H1 (cell line): Measurements from ENCODE around the gene ZFPL1. TPM values are rescaled to one million over a fixed set of nuclear protein-coding genes. Genes with fewer than 3 reads are reported as not detected.
A peak's percentile ranks its signal among the peaks of the same experiment; 100 is the strongest.

ENCODE experiments used
- ATF2 ChIP-seq: IDR thresholded peaks from 2 replicates; pipeline ENCODE4 v1.6.1; 2012; ENCODE audit warnings: low read length, inconsistent platforms
- ATF3 ChIP-seq: IDR thresholded peaks from 2 replicates; pipeline ENCODE4 v1.6.1; 2011; ENCODE audit warnings: low read depth, mild to moderate bottlenecking, low read length; ENCODE audit not compliant: insufficient read depth
- BCL11A ChIP-seq, 2 experiments: IDR thresholded peaks; one replicate each; pipeline ENCODE4 v1.6.1; 2011; ENCODE audit warnings: low read depth in 2 of 2, low read length in 2 of 2, mild to moderate bottlenecking in 2 of 2
- CEBPB ChIP-seq: IDR thresholded peaks from 2 replicates; pipeline ENCODE4 v1.6.1; 2012; ENCODE audit warnings: low read depth, low read length
- CHD1 ChIP-seq: IDR thresholded peaks from 2 replicates; pipeline ENCODE4 v1.6.1; 2012; ENCODE audit warnings: low read depth, low read length, improper control_type of control experiment
- CHD2 ChIP-seq: IDR thresholded peaks from 2 replicates; pipeline ENCODE4 v1.6.1; 2012; ENCODE audit warnings: low read length, improper control_type of control experiment
- EGR1 ChIP-seq: IDR thresholded peaks from 2 replicates; pipeline ENCODE4 v1.6.1; 2011; ENCODE audit warnings: low read depth, low read length, borderline replicate concordance
- EZH2 ChIP-seq: fragments of 200-600 bp; sonication (generic); IDR thresholded peaks from 2 replicates; pipeline ENCODE4 v1.7.1; 2012; ENCODE audit warnings: low read depth, mild to moderate bottlenecking, moderate library complexity, low read length, inconsistent platforms; ENCODE audit not compliant: severe bottlenecking
- HDAC2 ChIP-seq, 2 experiments: fragments of 300-600 bp in 1 of 2; sonication (generic) in 1 of 2; IDR thresholded peaks; 2 replicates each; pipeline ENCODE4 v1.6.1; 2011 to 2012; ENCODE audit warnings: low read depth in 2 of 2, low read length in 2 of 2, mild to moderate bottlenecking in 2 of 2, moderate library complexity in 2 of 2, borderline replicate concordance in 1 of 2, inconsistent platforms in 1 of 2
- HDAC6 ChIP-seq: IDR thresholded peaks from one replicate; pipeline ENCODE4 v1.7.1; 2012; ENCODE audit warnings: low read depth, mild to moderate bottlenecking, inconsistent platforms, low read length, moderate library complexity
- MAFK ChIP-seq: IDR thresholded peaks from 2 replicates; pipeline ENCODE4 v1.6.1; 2012; ENCODE audit warnings: low read depth, mild to moderate bottlenecking, improper control_type of control experiment, low read length
- POLR2A ChIP-seq, 2 experiments: IDR thresholded peaks; 1 replicate in 1 of 2; 2 replicates in 1 of 2; pipeline ENCODE4 v1.6.1; 2011; ENCODE audit warnings: low read depth in 2 of 2, low read length in 2 of 2, mild to moderate bottlenecking in 2 of 2; ENCODE audit errors: control extremely low read depth in 1 of 2
- RFX5 ChIP-seq: IDR thresholded peaks from 2 replicates; pipeline ENCODE4 v1.6.1; 2011; ENCODE audit warnings: low read depth, low read length, improper control_type of control experiment, borderline replicate concordance
- SIN3A ChIP-seq, 2 experiments: IDR thresholded peaks in 1 of 2; conservative IDR thresholded peaks in 1 of 2; 2 replicates each; pipeline ENCODE4 v1.6.1; 2011 to 2012; ENCODE audit warnings: low read length in 2 of 2, improper control_type of control experiment in 1 of 2, low read depth in 1 of 2, mild to moderate bottlenecking in 1 of 2
- SP1 ChIP-seq: IDR thresholded peaks from 2 replicates; pipeline ENCODE4 v1.6.1; 2011; ENCODE audit warnings: low read depth, low read length
- SP4 ChIP-seq: IDR thresholded peaks from 2 replicates; pipeline ENCODE4 v1.6.1; 2012; ENCODE audit warnings: low read length, inconsistent platforms
- polyA plus RNA-seq, 7 experiments: library from polyadenylated mRNA; depleted of rRNA in 3 of 7; stranded (reverse) in 5 of 7; unstranded in 2 of 7; fragments of >200 nt in 5 of 7; fragments of 200-250 nt in 2 of 7; gene quantifications; 1 replicate in 5 of 7; 2 replicates in 1 of 7; 4 replicates in 1 of 7; pipeline versions ENCODE4 v1.2.1 to v1.2.3, GENCODE V29; 2011 to 2013; ENCODE audit warnings: missing spikeins in 2 of 7, mixed read lengths in 2 of 7
- total RNA-seq: library from RNA; stranded (reverse); fragmentation: NEBNext Ultra II Directional; extraction: Animal tissue kit (Norgen Biotek cat#: 25700); gene quantifications from 2 replicates; pipeline ENCODE4 v1.2.1, GENCODE V29; 2021
- TF ChIP-seq, protein P1 (sequence below), 3 experiments: IDR thresholded peaks; 1 replicate in 2 of 3; 2 replicates in 1 of 3; pipeline versions ENCODE4 v1.5.1 to v1.6.1; 2011; ENCODE audit warnings: low read length in 3 of 3, mild to moderate bottlenecking in 3 of 3, inconsistent platforms in 2 of 3, low read depth in 1 of 3, moderate library complexity in 1 of 3; ENCODE audit not compliant: insufficient read depth in 1 of 3; ENCODE audit errors: control extremely low read depth in 1 of 3

The ZFPL1 gene
- total and polyA plus RNA-seq, 2 of the 8 experiments (the other 6 are each of a cell fraction or from before 2014, with no cell fraction given): 21.5 to 76.8 TPM

DNA sequence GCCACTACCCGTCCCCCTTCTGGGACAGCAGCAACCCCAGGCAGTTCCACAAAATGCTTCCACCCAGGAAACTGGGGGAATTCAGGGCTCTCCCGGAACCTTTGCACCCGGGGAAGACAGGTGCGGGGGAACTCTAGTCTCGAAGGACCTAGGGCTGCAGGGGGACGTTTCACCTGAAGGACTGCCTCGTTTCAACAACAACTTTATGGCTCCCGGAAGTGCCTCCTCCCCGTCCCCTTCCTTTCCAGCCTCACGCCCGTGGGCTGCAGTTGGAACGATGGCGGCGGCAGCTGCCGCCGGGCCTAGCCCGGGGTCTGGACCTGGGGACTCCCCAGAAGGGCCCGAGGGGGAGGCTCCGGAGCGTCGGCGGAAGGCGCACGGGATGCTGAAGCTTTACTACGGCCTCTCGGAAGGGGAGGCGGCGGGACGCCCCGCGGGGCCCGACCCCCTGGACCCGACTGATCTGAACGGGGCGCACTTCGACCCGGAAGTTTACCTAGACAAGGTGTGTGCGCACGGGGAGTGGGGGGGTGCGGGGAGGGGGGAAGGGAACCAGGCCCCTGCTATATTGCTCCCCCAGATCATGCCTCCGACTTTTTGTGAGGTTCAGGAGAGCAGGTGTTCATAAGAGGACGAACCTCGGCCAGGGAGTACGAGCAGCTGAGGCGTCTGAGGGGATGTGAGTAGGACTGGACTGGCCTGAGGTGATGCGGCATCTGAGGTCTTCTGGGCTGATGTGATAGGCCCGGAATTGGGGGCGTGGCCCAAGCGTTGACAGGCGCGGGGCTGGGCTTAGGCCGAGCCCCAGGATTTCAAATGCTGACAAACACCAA, 12.2 kb downstream of the ZFPL1 start, which contains the start of gene VPS51 (continued):
- TF ChIP-seq ATF2 (peak; percentile 74; the same call in 1 of the 2 replicates), CEBPB (peak; percentile 16; the same call in 1 of the 2 replicates), EGR1 (peak; percentile 86), POLR2A (IDR thresholded peaks at IDR 0.05; ENCODE audit: control extremely low read depth in 1 of 2, low read depth in 2 of 2, low read length in 2 of 2) (peak; percentile 75 to 86), HDAC2 (IDR thresholded peaks at IDR 0.05; ENCODE audit: borderline replicate concordance in 1 of 2, low read depth in 2 of 2, low read length in 2 of 2) (peak; percentile 66; a peak in 1 of 4 replicates), BCL11A (IDR thresholded peaks at IDR 0.05; ENCODE audit: low read depth in 2 of 2, low read length in 2 of 2) (no peak), MAFK (no peak), EZH2 (no peak), SP4 (peak; percentile 55; the same call in 1 of the 2 replicates), HDAC6 (no peak), SP1 (peak; percentile 93), SIN3A (conservative IDR thresholded peaks at IDR 0.05 in 1 of 2, IDR thresholded peaks at IDR 0.05 in 1 of 2; ENCODE audit: low read depth in 1 of 2, low read length in 2 of 2) (peak; percentile 96 to 97), RFX5 (no peak), CHD2 (peak; percentile 86), ATF3 (peak; percentile 73; the same call in 1 of the 2 replicates), CHD1 (no peak)
- TF ChIP-seq, protein P1, sequence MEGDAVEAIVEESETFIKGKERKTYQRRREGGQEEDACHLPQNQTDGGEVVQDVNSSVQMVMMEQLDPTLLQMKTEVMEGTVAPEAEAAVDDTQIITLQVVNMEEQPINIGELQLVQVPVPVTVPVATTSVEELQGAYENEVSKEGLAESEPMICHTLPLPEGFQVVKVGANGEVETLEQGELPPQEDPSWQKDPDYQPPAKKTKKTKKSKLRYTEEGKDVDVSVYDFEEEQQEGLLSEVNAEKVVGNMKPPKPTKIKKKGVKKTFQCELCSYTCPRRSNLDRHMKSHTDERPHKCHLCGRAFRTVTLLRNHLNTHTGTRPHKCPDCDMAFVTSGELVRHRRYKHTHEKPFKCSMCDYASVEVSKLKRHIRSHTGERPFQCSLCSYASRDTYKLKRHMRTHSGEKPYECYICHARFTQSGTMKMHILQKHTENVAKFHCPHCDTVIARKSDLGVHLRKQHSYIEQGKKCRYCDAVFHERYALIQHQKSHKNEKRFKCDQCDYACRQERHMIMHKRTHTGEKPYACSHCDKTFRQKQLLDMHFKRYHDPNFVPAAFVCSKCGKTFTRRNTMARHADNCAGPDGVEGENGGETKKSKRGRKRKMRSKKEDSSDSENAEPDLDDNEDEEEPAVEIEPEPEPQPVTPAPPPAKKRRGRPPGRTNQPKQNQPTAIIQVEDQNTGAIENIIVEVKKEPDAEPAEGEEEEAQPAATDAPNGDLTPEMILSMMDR (IDR thresholded peaks at IDR 0.05; ENCODE audit: control extremely low read depth in 1 of 3, insufficient read depth in 1 of 3, low read depth in 1 of 3, low read length in 3 of 3): no peak
